GM18498 (cell line): Measurements from ENCODE around the gene ANGPT4.
"Not testable (repeated sequence)": the region's sequence is repeated elsewhere in the genome, so short reads cannot be mapped to it uniquely, and the experiment has no call there.

Experiments
- ATAC-seq: cut with Tn5 transposase; IDR thresholded peaks from one replicate; pipeline ENCODE4 v1.9.1; 2021; ENCODE audit warnings: mild to moderate bottlenecking, moderate library complexity; ENCODE audit not compliant: unreplicated experiment

ANGPT4 gene

DNA sequence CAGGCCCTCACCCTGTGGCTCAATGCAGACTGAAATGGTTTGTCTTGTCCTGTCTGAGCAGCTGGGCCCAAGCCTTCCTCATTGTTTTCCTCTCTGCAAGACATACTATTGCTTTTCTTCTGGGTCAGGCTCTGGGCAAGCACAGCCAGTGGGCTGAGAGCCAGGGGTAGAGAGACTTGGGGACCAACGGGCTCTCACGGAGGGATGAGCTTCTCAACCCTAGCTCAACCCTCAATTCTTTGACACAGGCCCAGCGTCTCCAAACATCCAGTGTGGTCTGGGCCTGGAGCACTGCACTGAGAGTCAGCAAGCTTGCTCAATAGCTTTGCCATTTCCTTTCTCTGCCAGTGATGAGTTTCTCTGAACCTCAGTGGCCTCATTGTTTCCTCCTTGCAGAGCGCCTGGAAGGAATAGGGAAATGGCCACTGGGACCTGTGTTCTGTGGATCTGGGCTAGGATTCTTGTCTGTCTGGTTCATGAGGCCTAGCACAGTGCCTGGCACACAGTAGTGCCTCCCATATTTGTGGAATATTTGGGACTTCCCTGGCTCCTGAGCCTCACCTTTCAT is 9.3 kb downstream of the ANGPT4 start:
- ATAC-seq: no peak

DNA sequence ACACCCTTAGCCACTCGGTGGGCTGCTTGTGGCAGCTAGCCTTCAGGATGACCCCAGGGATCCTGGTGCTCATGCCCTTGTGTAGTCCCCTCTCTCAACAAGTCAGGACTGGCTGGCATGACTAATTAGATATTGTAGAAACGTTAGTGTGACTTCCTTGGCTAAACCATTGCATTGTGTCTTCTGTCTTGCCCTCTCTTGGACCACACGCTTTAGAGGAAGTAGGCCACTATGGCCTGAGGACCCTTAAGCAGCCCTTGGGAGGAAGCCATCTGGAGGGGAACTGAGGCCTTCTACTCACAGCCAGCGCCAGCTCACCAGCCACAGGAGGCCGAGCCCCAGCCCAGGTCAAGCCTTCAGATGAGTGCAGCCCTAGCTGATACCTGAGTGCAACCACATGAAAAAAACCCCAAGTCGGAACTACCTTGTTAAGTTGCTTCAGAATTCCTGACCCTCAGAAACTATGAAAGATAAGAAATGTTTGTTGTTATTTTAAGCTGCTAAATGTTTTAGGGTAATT is 10.1 kb downstream of the ANGPT4 start:
- ATAC-seq: no peak

DNA sequence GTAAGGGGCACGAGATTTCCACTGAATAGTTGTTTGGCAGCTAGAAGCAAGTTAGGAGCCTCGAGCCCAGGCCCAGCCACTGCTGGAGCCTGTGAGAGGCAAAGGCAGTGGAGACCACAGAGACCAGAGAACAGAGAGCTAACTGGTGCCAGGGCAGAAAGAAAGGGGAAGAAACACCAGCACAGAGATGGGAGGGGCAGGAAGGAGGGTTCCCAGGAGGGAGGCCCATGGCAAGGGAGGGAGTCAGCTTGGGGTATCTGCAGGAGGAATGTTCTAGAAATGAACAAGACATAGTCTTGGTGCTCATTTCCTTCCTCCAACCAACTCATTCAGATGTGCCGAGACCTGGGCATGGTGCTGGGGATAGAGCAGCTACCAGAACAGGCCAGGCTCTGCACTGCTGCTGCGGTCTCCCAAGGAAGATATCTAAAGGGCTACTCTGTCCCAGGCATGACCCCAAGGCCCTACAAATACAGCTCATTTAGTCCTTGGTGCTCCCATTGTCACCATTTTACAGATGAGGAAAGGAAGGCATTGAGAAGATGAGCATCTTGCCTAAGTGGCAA is 10.7 kb downstream of the ANGPT4 start:
- ATAC-seq: no peak

DNA sequence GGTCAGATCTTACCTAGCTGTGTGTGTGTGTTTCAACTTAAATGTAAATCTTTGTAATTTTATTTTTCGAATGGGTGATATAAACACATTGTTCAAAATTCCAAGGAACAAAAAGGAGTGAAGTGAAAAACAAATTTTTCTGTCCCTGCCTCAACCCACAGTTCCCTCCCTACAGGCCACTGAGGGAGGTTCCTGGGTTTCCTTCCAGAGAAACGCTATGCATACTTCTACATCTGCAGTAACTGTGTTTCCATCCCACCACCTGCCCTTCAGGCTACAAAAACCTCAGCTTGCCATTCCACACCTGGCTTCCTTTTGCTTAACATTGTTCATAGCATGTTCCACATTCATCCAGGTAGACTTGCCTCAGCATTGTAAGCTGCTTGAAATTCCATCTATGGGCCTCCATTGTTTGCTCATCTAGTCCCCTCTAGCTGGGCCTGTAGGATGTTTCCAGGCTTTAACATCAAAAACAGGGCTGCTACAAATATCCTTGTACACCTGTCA is 12.0 kb downstream of the ANGPT4 start:
- no peak for ATAC-seq

DNA sequence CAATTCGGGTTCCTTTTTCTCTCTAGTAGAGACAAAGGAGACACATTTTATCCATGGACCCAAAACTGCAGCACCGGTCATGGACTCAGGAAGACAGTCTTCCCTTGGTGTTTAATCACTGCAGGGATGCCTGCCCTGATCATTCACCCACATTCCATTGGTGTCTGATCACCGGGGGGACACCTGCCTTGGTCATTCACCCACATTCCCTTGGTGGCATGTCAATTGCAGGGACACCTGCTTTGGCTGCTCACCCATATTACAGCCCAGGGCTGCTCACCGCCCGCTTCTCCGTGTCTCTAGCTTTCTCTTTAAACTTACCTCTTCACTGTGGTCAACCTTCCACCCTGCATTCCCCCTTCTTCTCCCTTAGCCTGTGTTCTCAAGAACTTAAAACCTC is 18.7 kb downstream of the ANGPT4 start:
- not testable (repeated sequence) for ATAC-seq

DNA sequence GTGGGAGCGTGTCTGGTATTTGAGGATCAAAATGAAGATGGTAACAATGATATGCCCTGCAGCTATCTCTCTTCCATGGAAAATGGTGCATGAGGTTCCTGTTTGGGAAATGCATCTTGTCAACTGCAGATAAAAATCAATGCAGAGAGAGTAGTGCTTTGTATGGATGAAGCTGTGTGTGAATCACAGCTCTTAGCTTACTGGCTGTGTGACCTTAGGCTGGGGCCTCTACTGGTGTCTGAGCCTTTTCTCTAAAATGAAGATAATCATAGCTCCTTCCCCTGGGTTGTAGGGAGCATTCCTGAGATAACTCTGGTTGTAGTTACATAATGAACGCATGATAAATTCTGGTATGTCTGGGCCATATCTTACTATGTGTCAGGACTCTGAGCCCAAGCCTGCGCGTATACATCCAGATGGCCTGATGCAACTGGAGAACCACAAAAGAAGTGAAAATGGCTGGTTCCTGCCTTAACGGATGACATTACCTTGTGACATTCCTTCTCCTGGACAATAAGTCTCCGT is 19.6 kb downstream of the ANGPT4 start:
- no peak for ATAC-seq

DNA sequence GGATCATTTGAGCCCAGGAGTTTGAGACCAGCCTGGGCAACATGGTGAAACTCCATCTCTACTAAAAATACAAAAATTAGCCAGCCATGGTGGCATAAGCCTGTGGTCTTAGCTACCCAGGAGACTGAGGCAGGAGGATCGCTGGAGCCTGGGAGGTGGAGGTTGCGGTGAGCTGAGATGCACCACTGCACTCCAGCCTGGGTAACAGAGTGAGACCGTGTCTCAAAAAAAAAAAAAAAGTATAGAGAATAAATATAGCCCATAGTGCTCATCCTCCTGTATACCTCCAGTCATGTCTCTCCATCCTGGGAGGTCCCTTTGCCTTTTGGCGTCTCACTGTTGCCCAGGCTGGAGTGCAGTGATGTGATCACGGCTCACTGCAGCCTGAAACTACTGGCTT is 23.8 kb downstream of the ANGPT4 start:
- not testable (repeated sequence) for ATAC-seq

DNA sequence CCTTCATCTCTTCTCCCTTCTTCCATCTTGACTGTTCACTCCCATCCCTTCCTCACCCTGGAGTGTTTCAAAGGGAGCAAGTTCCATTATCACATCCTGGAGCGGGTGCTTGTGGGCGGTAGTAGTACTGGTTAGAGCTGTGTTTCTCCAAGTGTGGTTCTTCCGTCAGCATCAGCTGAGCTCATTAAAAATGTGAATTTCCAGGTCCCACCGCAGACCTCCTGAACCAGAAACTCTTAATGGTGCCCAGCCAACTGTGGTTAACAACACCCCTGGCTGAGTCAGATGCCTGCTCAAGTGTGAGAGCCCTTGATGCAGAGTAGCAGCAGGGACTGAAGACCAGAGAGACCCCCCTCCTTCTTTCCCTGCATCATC is 24.4 kb downstream of the ANGPT4 start:
- no peak for ATAC-seq

DNA sequence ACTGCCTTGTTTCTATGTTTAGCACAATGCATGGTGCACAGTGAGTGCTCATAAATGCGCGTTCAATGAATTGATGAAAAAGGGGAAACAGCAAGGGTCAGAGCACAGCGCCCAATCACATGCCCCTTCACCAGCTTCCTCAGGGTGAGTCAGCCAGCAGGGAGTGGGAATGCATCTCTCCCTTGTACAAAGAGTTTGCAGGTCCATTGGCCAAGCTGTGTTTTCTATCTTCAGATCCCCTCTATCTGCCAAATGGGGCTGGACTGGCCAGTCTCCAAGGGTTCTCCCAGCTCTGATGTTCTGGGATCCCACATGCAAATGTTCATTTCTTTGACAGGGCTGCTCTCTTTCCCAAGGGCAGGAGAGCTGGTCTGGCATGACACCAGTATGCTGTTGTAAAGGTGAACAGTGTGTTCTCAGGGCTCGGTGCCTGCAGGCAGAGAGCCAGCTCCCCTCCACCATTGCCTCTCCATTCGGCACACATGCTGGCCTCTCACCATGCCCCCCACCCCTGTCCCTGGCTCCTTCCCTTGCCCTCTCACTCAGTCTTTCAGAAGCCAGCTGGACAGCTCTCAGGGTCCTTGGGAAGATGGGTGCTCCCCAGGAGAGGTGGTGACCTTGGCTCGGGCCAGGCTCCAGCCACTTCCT is 25.0 kb downstream of the ANGPT4 start:
- no peak for ATAC-seq

DNA sequence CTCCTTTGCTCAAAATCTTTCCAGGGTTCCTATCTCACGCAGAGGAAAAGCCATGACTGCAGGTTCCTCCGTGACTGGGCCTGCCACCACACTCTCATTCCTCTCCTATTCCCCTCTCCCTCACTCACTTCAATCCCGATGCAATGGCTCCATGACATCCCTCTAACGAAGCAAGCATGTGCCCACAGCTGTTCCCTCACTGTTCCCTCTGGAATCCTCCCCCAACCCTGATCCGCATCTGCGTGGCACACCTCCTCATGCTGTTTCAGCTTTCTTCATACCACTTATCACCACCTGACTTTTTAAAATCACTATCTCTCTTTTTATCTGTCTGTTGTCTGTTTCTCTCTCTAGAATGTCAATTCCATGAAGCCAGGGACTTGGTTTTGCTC is 25.5 kb downstream of the ANGPT4 start:
- ATAC-seq: no peak

DNA sequence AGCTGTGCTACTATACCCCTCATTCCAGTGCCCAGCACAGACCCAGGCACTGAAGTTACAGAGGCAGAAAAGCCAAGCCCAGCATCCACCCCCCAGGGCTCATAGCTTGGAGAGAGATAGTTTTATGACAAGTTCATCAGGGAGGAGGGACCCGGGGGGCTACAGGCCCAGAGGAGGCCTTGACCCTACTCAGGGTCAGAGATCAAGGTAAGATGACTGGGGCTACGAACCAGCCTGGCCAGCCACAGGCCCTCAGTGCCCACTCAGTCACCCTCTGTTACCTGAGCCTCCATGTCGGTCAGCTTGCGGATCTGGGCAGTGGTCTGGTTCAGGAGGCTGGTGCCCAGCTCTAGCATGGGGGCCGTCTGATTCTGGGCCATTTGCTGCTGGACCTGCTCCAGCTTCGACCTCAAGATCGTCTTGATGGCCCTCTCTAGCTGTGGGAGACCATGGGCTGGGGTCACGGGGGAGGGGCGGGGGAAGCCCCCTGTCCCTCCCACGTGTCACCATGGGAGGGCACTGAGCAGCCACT is 26.1 kb downstream of the ANGPT4 start:
- ATAC-seq: no peak

DNA sequence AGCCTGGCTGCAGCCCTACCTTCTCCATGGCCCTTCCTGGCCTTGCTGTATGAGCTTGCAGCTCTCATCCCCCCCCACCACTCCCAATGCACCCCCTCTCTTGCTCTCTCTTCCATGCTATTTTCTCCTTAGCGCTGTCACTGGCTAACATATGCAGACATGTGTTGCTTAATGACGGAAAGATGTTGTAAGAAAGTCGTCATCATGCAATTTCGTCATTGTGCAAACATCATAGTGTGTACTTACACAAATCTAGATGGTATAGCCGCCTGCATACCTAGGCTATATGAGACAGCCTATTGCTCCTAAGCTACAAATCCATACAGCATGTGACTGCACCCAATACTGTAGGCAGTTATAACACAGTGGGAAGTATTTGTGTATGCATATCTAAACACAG is 27.0 kb downstream of the ANGPT4 start:
- ATAC-seq: no peak

DNA sequence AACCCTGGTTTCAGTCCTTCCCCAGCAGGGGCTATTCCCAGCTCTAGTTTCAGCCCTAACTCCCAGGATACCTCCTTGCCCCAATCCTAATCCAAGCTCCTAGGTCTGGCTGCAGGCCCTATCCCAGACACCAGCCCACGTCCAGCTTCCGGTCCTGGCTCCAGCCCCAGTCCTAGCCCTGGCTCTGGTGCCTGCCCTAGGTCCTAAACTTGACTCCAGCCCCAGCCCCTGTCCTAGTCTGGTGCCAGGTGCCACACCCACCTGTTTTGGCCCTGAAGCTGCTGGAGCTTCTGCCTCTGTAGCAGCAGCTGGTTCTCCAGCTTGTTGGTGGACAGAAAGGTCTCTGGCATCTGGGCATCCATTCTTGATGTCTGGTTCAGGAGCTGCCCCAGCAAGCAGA is 28.1 kb downstream of the ANGPT4 start:
- ATAC-seq: no peak

DNA sequence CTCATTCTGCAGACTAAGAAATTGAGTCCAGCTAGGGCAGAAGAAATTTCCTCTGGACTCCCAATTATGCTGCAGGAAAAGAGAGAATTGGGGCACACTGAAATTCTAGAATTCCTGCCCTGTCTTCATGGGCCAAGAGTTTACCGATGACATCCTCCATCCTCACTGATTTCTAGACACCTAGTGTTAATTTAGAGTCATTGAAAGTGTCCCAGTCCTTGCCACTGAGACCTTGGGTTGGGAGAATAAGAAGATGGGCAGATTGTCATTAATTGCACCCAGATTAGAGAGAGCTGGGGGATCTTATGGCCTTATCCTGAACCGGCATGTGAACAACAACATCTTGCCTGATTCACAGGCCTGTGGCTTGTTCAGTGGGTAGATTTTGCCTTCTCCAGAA is 29.0 kb downstream of the ANGPT4 start:
- no peak for ATAC-seq

DNA sequence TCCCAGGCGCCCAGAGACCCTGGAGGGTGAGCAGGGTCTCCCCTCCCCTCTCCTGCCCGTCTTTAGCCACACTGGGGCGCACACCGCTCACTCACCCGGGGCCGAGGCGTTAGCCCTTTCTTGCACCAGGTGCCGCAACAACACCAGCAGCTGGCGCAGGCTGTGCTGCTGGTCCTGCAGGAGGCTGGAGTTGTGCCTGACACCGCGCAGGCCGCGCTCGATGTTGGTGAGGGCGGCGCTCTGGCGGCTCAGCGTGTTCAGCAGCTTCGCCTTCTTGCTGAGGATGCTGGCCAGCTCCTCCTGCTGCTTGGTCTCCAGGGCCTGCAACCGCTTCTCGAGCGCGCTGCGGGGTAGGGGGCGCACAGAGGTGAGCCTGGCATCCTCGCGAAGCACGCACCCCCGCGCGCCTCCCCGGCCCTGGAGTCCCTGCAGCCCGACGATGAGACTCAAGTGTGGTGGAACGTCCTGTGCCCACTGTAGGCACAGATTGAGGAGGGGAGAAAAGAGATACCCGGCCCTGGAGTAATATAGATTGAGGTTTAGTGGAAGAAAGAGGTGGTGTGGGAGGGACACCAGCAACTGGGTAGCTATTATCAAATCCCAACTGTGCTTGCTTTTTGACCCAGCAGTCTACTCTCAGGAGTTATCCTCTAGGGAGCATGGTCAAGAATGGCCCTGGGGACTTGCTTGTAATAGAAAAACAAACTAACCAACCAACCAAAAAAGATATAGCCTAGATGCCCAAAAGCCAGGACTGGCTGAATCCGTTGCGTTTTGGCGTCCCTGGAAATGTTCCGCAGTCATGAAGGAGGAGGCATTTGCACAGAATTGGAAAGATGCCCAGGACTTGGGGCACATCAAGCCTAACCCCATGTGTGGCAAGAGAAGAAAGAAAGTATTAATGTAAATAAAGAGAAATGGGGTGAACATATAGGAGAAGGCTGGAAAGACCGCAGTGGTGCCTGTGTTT is 30.9 kb downstream of the ANGPT4 start:
- no peak for ATAC-seq

DNA sequence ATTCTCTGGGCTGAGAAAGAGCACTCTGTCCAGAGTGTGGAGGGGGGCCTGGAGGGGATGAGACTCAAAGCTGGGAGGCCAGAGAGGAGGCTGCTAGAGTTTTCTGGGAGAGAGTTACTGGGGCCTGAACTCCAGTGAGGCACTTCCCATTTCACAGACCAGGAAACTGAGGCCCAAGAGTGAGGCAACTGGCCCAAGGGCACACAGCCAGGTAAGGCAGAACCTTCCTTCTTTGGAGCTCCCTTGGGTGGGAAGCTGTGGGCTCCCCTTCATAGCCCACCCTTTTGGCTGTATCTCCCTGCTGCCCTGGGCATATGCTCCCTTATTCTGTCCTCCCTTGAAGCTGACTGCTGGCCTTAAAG is 34.4 kb downstream of the ANGPT4 start:
- ATAC-seq: no peak

DNA sequence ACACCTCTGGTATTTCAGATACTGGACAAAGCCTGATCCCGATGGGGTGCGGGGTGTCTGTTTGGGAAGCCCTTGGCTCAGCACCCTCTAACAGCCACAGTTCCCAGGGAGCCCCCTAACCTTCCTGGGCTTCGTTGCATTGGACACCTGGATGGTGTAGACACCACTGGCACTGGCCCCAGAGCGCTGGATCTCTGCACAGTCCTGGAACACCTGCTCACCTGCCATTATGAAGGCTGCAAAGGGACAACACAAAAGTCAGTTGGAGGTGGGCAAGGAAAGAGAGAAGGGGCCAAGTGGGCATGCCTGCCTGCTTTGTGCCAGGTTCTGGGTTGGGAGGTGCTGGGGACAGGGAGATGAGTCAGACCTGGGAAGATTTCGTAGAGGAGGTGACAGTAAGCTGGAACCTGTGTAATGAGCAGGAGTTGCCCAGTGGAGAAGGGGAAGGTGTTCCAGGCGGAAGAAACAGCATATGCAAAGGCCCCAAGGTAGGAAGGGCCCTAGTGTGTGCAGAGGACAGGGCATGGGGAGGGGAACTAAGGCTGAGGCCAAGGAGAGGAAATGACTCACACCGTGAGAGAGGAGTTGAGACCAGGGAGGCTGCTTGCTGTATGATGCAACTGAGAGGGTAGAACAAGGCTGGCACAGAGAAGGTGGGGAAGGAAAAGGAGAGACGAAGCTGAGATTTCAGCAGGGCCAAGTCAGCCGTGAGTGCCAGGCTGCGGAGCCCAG is 34.9 kb downstream of the ANGPT4 start:
- ATAC-seq: no peak

DNA sequence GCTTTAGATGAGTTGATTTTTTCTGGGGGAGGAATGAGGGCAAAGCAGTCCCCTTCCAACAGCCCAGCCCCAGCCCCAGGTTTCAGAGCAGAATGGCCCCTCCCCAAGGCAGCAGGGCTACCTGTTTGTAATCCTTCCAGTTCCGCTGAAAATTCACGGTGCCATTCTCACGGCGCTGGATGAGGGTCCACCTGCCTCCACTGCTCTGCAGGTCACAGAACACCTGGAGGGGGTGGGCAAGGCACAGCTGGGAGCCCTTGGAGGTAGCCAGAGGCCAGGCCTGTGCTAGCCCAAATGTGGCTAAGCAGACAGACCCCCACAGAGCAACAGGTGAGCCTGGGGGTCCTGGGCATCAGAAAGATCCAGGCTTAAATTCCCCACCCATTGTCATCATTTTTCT is 36.5 kb downstream of the ANGPT4 start:
- ATAC-seq: no peak

DNA sequence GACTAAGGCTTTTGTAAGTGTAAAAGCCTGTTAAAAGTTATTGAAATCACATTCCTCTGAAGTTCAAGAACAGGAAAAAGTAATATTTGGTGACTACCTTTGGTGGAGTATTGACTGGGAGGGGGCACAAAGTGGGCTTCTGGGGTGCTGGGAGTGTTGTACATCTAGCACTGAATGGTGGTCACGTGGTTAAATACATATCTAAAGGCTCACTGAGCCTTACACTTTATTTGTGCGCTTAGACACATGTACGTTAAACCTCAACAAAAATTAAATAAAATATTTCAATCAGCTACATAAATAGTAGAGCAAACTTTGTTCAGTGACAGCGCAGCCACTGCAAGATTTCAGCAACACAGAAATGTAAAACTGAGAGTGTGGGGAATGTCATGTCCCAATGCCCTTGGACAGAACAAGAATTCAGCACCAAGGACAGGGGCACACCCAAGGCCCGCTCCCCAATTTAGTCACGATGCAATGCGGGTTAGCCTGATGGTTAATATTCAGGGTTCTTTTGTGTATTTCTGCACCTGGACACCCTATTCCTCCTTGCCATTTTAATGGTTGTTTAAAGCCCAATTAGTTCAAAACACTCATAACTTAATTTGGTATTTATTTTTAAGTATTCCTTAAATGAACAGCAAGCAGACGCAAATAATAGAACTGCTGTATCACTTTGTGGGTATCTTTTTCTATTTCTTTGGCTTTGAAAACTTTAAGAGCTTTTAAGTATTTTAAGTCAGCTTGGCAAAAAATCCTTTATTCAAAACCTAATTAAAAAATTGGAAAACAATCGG is 37.4 kb downstream of the ANGPT4 start:
- ATAC-seq: no peak
